Stomach smooth muscle (tissue), 2 donors: Measurements from ENCODE around the gene ADPRHL1.
"Not testable (repeated sequence)": the region's sequence is repeated elsewhere in the genome, so short reads cannot be mapped to it uniquely, and the experiment has no call there.

ENCODE experiments used
- H3K27ac ChIP-seq: one replicate; pipeline ENCODE4 v1.7.0; 2013; ENCODE audit warnings: mild to moderate bottlenecking, low read length, inconsistent platforms
- H3K27me3 ChIP-seq, 2 donors: one replicate each; pipeline ENCODE4 v1.7.0; 2013; ENCODE audit warnings: low read length in 2 of 2; ENCODE audit not compliant: insufficient read depth in 2 of 2, control insufficient read depth in 1 of 2
- H3K36me3 ChIP-seq, 2 donors: one replicate each; pipeline ENCODE4 v1.7.0; 2013; ENCODE audit warnings: low read length in 2 of 2; ENCODE audit not compliant: control insufficient read depth in 2 of 2, insufficient read depth in 2 of 2
- H3K4me1 ChIP-seq: one replicate; pipeline ENCODE4 v1.7.0; 2013; ENCODE audit warnings: low read length; ENCODE audit not compliant: control insufficient read depth, insufficient read depth
- H3K4me3 ChIP-seq, 2 donors: one replicate each; pipeline ENCODE4 v1.7.0; 2013; ENCODE audit warnings: low read length in 2 of 2
- H3K9ac ChIP-seq, 2 donors: one replicate each; pipeline ENCODE4 v1.7.0; 2013; ENCODE audit warnings: low read length in 2 of 2, mild to moderate bottlenecking in 1 of 2
- H3K9me3 ChIP-seq, 2 donors: one replicate each; pipeline ENCODE4 v1.7.0; 2013; ENCODE audit warnings: low read length in 2 of 2; ENCODE audit not compliant: control insufficient read depth in 2 of 2
- donor health status: healthy.
- donor health status: Pancreatic carcinoma.

Gene ADPRHL1

GRCh38 chr13:113383089-113383488 is 70.2 kb downstream of the ADPRHL1 start:
- H3K9me3 ChIP-seq, result peaks cover 2 to 3% of the 10 kb centered on the region in 2 donors
- no peak overlapping the region for H3K4me3 ChIP-seq
- no peaks in the 10 kb centered on the region for H3K36me3 ChIP-seq
- no peaks in the 10 kb centered on the region for H3K4me1 ChIP-seq
- no peaks in the 10 kb centered on the region for H3K27me3 ChIP-seq
- H3K9ac ChIP-seq, result no peak overlapping the region
- H3K27ac ChIP-seq, result no peak overlapping the region

GRCh38 chr13:113382542-113382941 is 70.7 kb downstream of the ADPRHL1 start:
- H3K9ac ChIP-seq, H3K27me3 ChIP-seq, H3K4me1 ChIP-seq, H3K27ac ChIP-seq, H3K4me3 ChIP-seq, H3K36me3 ChIP-seq, H3K9me3 ChIP-seq: not testable (repeated sequence)

DNA sequence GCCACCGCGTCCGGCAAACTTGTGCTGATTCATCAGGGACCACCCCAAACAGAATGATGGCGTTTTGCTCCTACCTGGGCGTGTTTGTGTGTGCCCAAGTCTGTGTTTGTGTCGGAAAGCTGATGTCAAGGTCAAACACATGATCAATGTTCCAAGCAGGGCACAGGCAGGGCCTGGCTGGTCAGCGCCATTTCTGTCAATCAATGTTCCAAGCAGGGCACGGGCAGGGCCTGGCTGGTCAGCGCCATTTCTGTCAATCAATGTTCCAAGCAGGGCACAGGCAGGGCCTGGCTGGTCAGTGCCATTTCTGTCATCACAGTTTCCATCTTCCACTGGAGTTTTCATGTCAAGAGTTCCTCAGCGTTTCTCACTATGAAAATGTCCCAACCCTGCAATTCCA is 74.5 kb downstream of the ADPRHL1 start:
- H3K4me3 ChIP-seq, result no peak overlapping the region
- peaks cover 0 to 5% of the 10 kb centered on the region in 2 donors for H3K27me3 ChIP-seq
- peaks cover 2 to 3% of the 10 kb centered on the region in 2 donors for H3K9me3 ChIP-seq
- H3K9ac ChIP-seq, result no peak overlapping the region
- H3K4me1 ChIP-seq, result no peaks in the 10 kb centered on the region
- H3K27ac ChIP-seq, result no peak overlapping the region
- H3K36me3 ChIP-seq, result no peaks in the 10 kb centered on the region

- no peaks in the 10 kb centered on the region for H3K4me1 ChIP-seq
- H3K9ac ChIP-seq, result no peak overlapping the region
- peaks cover 0 to 5% of the 10 kb centered on the region in 2 donors for H3K27me3 ChIP-seq
- H3K4me3 ChIP-seq, result no peak overlapping the region
- no peaks in the 10 kb centered on the region for H3K36me3 ChIP-seq
- H3K27ac ChIP-seq, result no peak overlapping the region
- no peaks in the 10 kb centered on the region for H3K9me3 ChIP-seq
Observed at GRCh38 chr13:113374511-113375175, 78.6 kb downstream of the ADPRHL1 start.

DNA sequence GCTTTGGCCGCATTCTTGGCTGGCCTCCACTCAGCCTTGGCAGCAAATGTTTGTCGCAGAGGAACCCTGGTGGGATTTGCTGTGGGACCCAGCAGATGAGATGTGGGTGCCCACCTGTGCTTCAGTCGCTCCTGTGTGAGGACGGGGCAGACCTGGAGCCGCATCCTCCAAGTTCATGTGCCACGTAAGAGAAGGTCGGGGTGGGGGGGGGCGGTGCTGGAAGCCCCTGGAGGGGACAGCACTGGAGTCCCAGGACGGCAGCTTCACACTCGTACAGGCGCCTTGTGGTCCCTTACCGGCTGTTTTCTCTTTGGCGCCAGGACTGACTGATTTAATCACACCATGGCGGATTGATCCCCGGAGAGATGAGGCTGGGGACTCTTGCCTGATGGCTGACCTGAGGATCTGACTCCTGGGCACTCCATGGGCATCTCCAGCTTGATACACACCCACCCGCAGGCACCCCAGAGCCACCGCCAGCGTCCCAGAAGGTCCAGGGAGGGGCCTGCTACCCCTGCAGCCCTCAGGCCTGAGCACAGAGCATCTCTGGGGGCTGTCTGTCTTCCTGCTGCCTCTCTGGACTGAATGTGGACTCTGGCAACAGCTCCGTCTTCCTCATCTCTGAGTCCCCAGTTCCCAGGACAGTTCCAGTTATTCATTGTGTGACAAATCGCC is 79.3 kb downstream of the ADPRHL1 start:
- H3K4me3 ChIP-seq, result no peak overlapping the region
- H3K9ac ChIP-seq, result no peak overlapping the region
- H3K4me1 ChIP-seq, result no peaks in the 10 kb centered on the region
- H3K27ac ChIP-seq, result no peak overlapping the region
- H3K27me3 ChIP-seq, result peaks cover 0 to 5% of the 10 kb centered on the region in 2 donors
- H3K9me3 ChIP-seq, result no peaks in the 10 kb centered on the region
- H3K36me3 ChIP-seq, result no peaks in the 10 kb centered on the region

DNA sequence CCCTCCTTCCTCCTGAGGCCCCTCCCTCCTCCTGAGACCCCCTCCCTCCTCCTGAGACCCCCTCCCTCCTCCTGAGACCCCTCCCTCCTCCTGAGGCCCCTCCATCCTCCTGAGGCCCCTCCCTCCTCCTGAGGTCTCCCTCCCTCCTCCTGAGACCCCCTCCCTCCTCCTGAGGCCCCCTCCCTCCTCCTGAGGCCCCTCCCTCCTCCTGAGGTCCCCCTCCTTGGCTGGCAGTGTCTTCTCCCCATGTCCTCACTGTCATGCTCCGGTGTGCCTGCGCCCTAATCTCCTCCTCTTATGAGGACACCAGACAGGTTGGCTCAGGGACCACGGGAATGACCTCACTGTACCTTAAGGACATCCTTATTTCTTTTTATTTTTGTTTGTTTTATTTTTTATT is 81.6 kb downstream of the ADPRHL1 start:
- H3K27ac ChIP-seq, result not testable (repeated sequence)

GRCh38 chr13:113371061-113371460 is 82.2 kb downstream of the ADPRHL1 start:
- no peaks in the 10 kb centered on the region for H3K4me1 ChIP-seq
- no peak overlapping the region for H3K4me3 ChIP-seq
- H3K9me3 ChIP-seq, result no peaks in the 10 kb centered on the region
- no peak overlapping the region for H3K27ac ChIP-seq
- peaks cover 0 to 2% of the 10 kb centered on the region in 2 donors for H3K27me3 ChIP-seq
- H3K36me3 ChIP-seq, result no peaks in the 10 kb centered on the region
- no peak overlapping the region for H3K9ac ChIP-seq

More for the DNA sequence above, 81.6 kb downstream of the ADPRHL1 start:
- not testable (repeated sequence) for H3K4me1 ChIP-seq, H3K27me3 ChIP-seq, H3K4me3 ChIP-seq, H3K36me3 ChIP-seq, H3K9ac ChIP-seq, H3K9me3 ChIP-seq

DNA sequence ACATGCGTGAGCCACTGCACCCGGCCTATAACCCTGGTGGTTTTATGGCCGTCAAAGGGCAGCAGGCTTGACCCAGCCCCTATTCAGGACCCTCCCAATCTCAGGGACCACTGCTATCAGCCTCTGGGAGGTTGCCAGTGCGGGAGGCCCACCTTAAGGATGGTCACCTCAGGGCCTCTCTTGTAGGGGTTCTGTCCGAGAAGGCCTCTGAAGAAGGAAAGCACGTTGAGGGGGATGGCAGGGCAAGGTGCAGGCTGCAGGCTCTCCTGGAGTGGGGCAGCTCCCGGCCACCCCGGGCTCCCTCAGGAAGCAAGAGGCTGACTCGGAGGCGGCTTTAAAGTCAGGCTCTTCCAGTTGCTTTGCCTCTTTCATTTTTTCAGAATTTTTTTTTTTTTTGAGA is 83.4 kb downstream of the ADPRHL1 start:
- Histone ChIP-seq H3K27me3 (peaks cover 0 to 2% of the 10 kb centered on the region in 2 donors), H3K4me1 (peaks cover 5% of the 10 kb centered on the region), H3K36me3 (no peaks in the 10 kb centered on the region), H3K9ac (no peak overlapping the region), H3K9me3 (no peaks in the 10 kb centered on the region), H3K27ac (no peak overlapping the region), H3K4me3 (no peak overlapping the region)

DNA sequence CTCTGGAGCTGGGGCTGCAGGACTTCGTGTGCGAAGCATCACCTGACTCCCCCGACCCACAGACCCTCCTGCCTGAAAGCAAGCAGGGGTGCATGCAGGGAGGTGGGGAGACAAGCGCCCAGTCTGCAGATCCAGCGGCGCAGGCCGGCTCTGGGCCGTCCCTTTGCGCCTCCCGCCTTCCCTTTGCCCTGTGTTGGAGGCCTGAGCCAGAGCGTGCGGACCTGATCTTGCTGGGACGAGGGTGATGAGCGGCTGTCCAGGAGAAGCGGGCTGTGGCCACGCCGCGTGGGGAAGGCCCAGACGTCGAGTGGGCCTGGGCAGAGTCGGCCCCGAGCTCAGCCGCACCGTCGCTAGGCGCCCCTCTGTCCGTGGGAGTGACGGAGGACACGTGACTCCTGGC is 84.1 kb downstream of the ADPRHL1 start:
- Histone ChIP-seq H3K36me3 (no peaks in the 10 kb centered on the region), H3K9me3 (no peaks in the 10 kb centered on the region), H3K4me1 (peaks cover 9% of the 10 kb centered on the region), H3K9ac (no peak overlapping the region), H3K27me3 (no peaks in the 10 kb centered on the region), H3K27ac (no peak overlapping the region), H3K4me3 (no peak overlapping the region)

DNA sequence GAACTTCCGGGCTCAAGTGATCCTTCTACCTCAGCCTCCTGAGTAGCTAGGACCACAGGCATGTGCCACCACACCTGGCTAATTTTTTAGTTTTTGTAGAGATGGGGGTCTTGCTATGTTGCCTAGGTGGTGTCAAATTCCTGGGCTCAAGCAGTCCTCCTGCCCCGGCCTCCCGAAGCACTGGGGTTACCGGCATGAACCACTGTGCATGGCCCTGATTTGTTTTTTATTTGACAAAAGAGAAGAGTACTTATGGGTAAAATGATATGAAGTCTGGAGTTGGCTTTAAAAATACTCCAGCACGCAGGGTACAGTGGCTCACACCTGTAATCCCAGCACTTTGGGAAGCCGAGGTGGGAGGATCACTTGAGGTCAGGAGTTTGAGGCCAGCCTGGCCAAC is 84.9 kb downstream of the ADPRHL1 start:
- H3K36me3 ChIP-seq, H3K9me3 ChIP-seq, H3K27me3 ChIP-seq, H3K27ac ChIP-seq, H3K9ac ChIP-seq, H3K4me3 ChIP-seq, H3K4me1 ChIP-seq: not testable (repeated sequence)

DNA sequence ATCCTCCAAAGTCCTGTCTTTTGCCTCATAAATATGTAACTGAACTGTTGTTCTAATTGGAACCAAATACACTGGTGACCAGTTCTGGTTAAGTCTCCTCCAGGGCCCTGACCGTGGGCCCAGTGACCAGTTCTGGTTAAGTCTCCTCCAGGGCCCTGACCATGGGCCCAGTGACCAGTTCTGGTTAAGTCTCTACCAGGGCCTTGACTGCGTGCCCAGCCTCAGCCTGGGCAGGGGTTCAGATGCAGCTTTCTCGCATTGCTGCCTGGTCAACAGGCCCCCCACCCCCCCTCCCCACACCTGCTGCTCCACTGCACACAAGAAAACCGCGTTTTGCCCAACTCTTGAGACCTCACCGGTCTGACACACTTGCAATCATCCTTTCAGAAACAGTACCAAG is 85.5 kb downstream of the ADPRHL1 start:
- Histone ChIP-seq H3K27me3 (no peaks in the 10 kb centered on the region), H3K4me1 (peaks cover 11% of the 10 kb centered on the region), H3K9me3 (no peaks in the 10 kb centered on the region), H3K4me3 (no peak overlapping the region), H3K9ac (no peak overlapping the region), H3K36me3 (no peaks in the 10 kb centered on the region), H3K27ac (no peak overlapping the region)
